ENCODE measurements around the gene ARL14.
A peak's percentile ranks its signal among the peaks of the same experiment; 100 is the strongest.
"Not testable (repeated sequence)": the region's sequence is repeated elsewhere in the genome, so short reads cannot be mapped to it uniquely, and the experiment has no call there.

ARL14 gene

DNA sequence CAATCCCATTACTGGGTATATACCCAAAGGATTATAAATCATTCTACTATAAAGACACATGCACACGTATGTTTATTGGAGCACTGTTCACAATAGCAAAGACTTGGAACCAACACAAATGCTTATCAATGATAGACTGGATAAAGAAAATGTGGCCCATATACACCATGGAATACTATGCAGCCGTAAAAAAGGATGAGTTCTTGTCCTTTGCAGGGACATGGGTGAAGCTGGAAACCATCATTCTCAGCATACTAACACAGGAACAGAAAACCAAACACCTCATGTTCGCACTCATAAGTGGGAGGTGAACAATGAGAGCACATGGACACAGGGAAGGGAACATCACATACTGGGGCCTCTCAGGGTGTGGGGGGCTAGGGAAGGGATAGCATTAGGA is 36.2 kb downstream of the ARL14 start:
- DNase-seq (ENCODE audit: low read depth, low spot score); H3K27ac ChIP-seq: not testable (repeated sequence)

DNA sequence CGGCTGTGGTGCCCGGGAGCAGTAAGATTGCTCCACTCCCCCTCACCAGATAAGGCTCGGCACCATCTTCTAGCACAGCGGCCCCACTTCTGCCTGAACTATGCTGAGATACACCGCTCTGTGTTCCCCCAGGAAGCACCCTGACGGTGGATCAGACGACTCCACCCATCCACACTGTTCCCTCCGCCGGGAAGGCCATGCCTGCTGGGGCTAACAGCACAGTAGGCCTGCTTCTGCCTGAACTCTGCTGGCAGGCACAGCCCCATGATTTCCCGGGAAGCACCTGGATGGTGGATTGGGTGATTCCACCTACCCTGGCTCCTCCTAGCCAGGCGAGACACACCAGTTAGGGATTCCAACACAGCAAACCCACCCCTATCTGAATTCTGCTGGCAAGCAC is 42.8 kb downstream of the ARL14 start:
- DNase-seq (ENCODE audit: low read depth, low spot score), result no peak
- no peak overlapping the region for H3K27ac ChIP-seq

DNA sequence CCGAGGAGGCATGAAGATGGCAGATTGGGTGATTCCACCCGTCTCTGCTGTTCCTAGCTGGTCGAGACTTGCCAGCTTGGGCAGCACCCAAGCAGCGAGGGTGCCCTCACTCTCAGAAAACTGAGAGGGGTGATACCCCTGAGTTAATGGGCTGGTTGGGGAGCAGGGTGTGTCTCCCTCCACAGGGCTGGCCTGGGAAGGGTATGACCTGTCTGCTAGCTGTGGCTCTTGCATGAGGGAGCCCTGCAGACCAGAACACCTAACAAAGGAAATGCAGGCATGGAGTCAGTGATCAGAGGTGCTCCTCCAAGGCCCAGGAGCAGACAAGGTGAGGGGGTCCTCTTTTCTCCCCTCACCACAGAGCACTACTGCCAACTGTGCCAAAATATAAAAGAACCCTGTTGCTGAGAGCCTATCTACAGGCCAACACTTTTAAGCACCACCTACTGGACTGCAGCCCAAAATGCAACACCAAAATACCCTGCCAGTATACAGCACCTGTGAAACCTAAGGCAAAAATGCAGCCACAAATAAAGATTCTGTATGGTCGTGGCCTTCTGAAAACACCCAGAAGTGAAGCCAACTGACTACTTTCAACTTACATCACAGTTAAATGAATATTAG is 43.3 kb downstream of the ARL14 start:
- DNase-seq (ENCODE audit: low read depth, low spot score), result no peak
- H3K27ac ChIP-seq, result no peak overlapping the region

DNA sequence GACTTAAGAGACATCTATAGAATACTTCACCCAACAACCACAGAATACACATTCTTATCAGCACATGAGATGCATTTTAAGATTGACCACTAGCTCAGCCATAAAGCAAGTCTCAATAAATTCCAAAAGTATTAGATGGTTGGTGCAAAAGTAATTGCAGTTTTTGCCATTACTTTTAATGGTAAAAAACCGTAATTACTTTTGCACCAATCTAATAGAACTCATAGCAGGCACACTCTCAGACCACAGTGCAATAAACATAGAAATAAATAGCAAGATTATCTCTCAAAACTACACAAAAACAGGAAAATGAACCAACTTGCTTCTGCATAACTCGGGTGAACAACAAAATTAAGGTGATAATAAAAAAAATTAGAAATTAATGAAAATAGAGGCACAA is 45.4 kb downstream of the ARL14 start:
- H3K27ac ChIP-seq, result no peak overlapping the region
- no peak for DNase-seq (ENCODE audit: low read depth, low spot score)

DNA sequence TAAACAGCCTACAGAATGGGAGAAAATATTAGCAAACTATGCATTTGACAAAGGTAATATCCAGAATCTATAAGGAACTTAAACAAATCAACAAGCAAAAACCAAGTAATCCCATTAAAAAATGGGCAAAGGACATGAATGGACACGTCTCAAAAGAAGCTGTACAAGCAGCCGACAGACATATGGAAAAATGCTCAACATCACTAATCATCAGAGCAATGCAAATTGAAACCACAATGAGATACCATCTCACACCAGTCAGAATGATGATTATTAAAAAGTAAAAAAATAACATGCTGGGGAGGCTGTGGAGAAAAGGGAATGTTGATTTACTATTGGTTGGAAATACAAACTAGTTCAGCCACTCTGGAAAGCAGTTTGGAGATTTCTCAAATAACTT is 48.4 kb downstream of the ARL14 start:
- DNase-seq (ENCODE audit: low read depth, low spot score), result peak; percentile 36
- peak overlapping the region; percentile 7 for H3K27ac ChIP-seq
